ENCODE measurements around the gene C10orf62. TPM values are rescaled to one million over a fixed set of nuclear protein-coding genes. Genes with fewer than 3 reads are reported as not detected.
"Not testable (repeated sequence)": the region's sequence is repeated elsewhere in the genome, so short reads cannot be mapped to it uniquely, and the experiment has no call there.

Gene C10orf62
- total and polyA plus RNA-seq, 7 experiments from 2014 or later: not detected

DNA sequence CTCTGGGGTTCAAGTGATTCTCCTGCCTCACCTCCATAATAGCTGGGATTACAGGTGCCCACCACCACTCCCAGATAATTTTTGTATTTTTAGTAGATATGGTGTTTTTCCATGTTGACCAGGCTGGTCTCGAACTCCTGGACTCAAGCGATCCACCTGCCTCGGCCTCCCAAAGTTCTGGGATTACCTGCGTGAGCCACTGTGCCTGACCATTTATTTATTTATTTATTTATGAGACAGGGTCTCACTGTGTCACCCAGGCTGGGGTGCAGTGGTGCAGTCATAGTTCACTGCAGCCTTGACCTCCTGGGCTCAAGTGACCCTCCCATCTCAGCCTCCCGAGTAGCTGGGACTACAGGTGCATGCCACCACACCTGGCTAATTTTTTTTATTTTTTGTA lies 35.2 kb upstream of the C10orf62 start:
- not testable (repeated sequence) for H3K4me1 Mint-ChIP-seq; H3K4me3 Mint-ChIP-seq; H3K27ac Mint-ChIP-seq; H3K4me3 ChIP-seq (ENCODE audit: low read length); H3K9me3 Mint-ChIP-seq; H3K9me3 ChIP-seq (ENCODE audit: control insufficient read depth in 2 of 3, low read length in 3 of 3); H3K36me3 Mint-ChIP-seq; H3K4me1 ChIP-seq (ENCODE audit: control insufficient read depth in 2 of 2, insufficient read depth in 2 of 2, low read length in 2 of 2); H3K27me3 Mint-ChIP-seq; ATAC-seq; H3K27me3 ChIP-seq (ENCODE audit: control insufficient read depth in 2 of 2, insufficient read depth in 2 of 2, low read length in 2 of 2); H3K27ac ChIP-seq (ENCODE audit: low read depth, low read length); H3K36me3 ChIP-seq (ENCODE audit: control insufficient read depth in 2 of 3, insufficient read depth in 3 of 3, low read length in 3 of 3); DNase-seq
- CTCF ChIA-PET: interaction anchor here (0.7 to 6.9 kb wide), 13 partner anchors 16 to 151 kb away, joined by 3 to 64 read pairs (median 4); no protein-coding TSS in a partner anchor
- intact Hi-C loops (cut with micrococcal nuclease): loop anchor here in 1 of 2 donors (5.0 kb wide), 2 partner anchors 57 to 107 kb away; partner anchors contain the start of genes EXOSC1, MMS19, UBTD1 and ZDHHC16
- POLR2A ChIA-PET: interaction anchor here (1.3 kb wide), 1 partner anchor 63 kb away, joined by 3 read pairs; no protein-coding TSS in a partner anchor

DNA sequence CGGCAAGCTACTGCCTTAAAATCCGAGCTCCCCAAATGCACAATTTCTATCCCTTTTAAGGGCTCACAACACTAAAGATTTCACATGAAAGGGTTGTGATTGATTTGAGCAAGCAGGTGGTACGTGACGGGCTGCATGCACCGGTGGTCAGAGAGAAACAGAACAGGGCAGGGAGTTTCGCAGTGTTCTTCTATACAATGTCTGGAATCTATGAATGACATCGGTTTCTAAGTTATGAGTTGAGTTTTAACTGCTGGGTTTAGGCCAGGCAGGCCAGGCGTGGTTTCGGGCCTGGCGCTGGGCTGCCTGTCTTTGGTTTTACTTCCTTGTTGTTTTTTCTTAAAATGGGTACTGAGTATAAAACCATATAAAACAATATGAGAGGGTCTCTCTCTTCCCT lies 34.0 kb upstream of the C10orf62 start:
- intact Hi-C loops (cut with micrococcal nuclease); H3K4me3 ChIP-seq (ENCODE audit: low read length); H3K4me1 Mint-ChIP-seq; H3K9me3 ChIP-seq (ENCODE audit: control insufficient read depth in 2 of 3, low read length in 3 of 3); DNase-seq; H3K4me1 ChIP-seq (ENCODE audit: control insufficient read depth in 2 of 2, insufficient read depth in 2 of 2, low read length in 2 of 2); ATAC-seq; H3K36me3 Mint-ChIP-seq; H3K36me3 ChIP-seq (ENCODE audit: control insufficient read depth in 2 of 3, insufficient read depth in 3 of 3, low read length in 3 of 3); POLR2A ChIA-PET; H3K27ac Mint-ChIP-seq; H3K4me3 Mint-ChIP-seq; H3K27me3 ChIP-seq (ENCODE audit: control insufficient read depth in 2 of 2, insufficient read depth in 2 of 2, low read length in 2 of 2); H3K27me3 Mint-ChIP-seq; H3K27ac ChIP-seq (ENCODE audit: low read depth, low read length); H3K9me3 Mint-ChIP-seq: not testable (repeated sequence)
- CTCF ChIA-PET: interaction anchor here (6.9 kb wide), 1 partner anchor 91 kb away, joined by 64 read pairs; no protein-coding TSS in a partner anchor

DNA sequence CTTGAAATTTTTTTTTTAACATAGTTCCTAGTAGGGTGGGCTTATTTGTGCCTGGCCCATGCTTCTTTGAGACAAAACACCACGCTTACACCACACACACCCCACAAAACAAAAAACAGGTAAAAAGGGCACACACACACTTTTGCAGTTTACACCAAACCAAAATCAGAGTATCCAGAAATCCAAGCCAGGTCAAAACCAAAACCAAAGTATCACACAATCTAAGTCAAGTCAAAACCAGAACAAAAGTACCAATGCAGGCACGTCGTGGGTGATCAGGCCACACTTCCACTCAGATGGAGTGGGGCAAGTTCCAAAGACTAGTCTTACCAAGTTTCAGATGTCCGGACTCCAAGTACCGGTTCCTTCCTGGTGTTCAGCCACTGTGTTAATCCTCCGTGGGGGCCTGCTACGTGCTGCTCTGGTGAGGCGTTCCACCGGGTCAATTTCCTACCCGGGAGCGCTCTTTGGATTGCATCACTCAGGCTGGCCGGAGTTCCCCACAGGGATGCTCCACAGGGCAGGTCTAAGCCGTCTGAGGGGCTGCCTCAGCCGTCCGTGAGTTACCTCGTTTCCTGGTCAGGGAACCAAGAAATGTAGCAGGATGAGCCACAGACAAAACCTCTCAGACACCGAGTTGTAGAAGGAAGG lies 28.7 kb upstream of the C10orf62 start:
- H3K36me3 Mint-ChIP-seq; H3K27ac Mint-ChIP-seq; H3K36me3 ChIP-seq (ENCODE audit: control insufficient read depth in 2 of 3, insufficient read depth in 3 of 3, low read length in 3 of 3); DNase-seq; ATAC-seq; H3K27me3 ChIP-seq (ENCODE audit: control insufficient read depth in 2 of 2, insufficient read depth in 2 of 2, low read length in 2 of 2); intact Hi-C loops (cut with micrococcal nuclease); POLR2A ChIA-PET; H3K4me3 Mint-ChIP-seq; CTCF ChIA-PET; H3K9me3 Mint-ChIP-seq; H3K4me1 Mint-ChIP-seq; H3K4me3 ChIP-seq (ENCODE audit: low read length); H3K4me1 ChIP-seq (ENCODE audit: control insufficient read depth in 2 of 2, insufficient read depth in 2 of 2, low read length in 2 of 2); H3K27ac ChIP-seq (ENCODE audit: low read depth, low read length); H3K27me3 Mint-ChIP-seq; H3K9me3 ChIP-seq (ENCODE audit: control insufficient read depth in 2 of 3, low read length in 3 of 3): not testable (repeated sequence)

DNA sequence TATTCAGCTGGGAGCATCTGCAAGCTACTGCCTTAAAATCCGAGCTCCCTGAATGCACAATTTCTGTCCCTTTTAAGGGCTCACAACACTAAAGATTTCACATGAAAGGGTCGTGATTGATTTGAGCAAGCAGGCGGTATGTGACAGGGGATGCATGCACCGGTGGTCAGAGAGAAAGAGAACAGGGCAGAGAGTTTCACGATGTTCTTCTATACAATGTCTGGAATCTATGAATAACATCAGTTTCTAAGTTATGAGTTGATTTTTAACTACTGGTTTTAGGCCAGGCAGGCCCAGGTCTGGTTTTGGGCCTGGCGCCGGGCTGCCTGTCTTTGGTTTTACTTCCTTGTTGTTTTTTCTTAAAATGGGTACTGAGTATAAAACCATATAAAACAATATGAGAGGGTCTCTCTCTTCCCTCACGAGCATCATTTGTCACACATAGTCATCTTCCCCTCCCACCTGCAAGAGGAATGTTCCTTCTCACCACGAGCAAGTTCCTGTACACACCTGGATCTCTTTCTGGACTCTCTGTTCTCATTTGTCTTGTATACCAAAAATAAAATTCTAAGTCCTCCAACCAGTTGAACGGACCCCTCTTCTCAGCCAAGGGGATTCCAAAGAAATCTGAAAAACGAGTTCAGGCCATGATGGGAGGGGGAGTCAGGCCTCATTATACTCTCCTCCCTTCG lies 28.0 kb upstream of the C10orf62 start:
- ATAC-seq; H3K27ac ChIP-seq (ENCODE audit: low read depth, low read length); H3K27me3 ChIP-seq (ENCODE audit: control insufficient read depth in 2 of 2, insufficient read depth in 2 of 2, low read length in 2 of 2); H3K27me3 Mint-ChIP-seq; intact Hi-C loops (cut with micrococcal nuclease); H3K36me3 Mint-ChIP-seq; H3K4me3 ChIP-seq (ENCODE audit: low read length); CTCF ChIA-PET; H3K9me3 Mint-ChIP-seq; POLR2A ChIA-PET; H3K4me3 Mint-ChIP-seq; DNase-seq; H3K36me3 ChIP-seq (ENCODE audit: control insufficient read depth in 2 of 3, insufficient read depth in 3 of 3, low read length in 3 of 3); H3K4me1 Mint-ChIP-seq; H3K4me1 ChIP-seq (ENCODE audit: control insufficient read depth in 2 of 2, insufficient read depth in 2 of 2, low read length in 2 of 2); H3K9me3 ChIP-seq (ENCODE audit: control insufficient read depth in 2 of 3, low read length in 3 of 3): not testable (repeated sequence)
- peak overlapping the region in 1 of 9 donors; percentile 19 for H3K27ac Mint-ChIP-seq

DNA sequence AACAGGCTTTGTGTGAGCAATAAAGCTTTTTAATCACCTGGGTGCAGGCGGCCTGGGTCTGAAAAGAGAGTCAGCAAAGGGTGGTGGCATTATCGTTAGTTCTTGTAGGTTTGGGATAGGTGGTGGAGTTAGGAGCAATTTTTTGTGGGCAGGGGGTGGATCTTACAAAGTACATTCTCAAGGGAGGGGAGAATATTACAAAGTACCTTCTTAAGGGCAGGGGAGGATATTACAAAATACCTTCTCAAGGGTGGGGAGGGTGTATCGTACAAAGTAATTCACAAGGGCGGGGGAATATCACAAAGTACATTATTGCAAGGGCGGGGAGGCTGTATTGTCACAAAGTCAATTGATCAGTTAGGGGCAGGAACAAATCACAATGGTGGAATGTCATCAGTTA lies 27.2 kb upstream of the C10orf62 start:
- DNase-seq; H3K36me3 Mint-ChIP-seq; intact Hi-C loops (cut with micrococcal nuclease); H3K27me3 ChIP-seq (ENCODE audit: control insufficient read depth in 2 of 2, insufficient read depth in 2 of 2, low read length in 2 of 2); H3K27ac ChIP-seq (ENCODE audit: low read depth, low read length); ATAC-seq; H3K4me1 Mint-ChIP-seq; H3K9me3 ChIP-seq (ENCODE audit: control insufficient read depth in 2 of 3, low read length in 3 of 3); H3K27ac Mint-ChIP-seq; H3K4me1 ChIP-seq (ENCODE audit: control insufficient read depth in 2 of 2, insufficient read depth in 2 of 2, low read length in 2 of 2); H3K4me3 ChIP-seq (ENCODE audit: low read length); H3K9me3 Mint-ChIP-seq; H3K36me3 ChIP-seq (ENCODE audit: control insufficient read depth in 2 of 3, insufficient read depth in 3 of 3, low read length in 3 of 3); POLR2A ChIA-PET; CTCF ChIA-PET; H3K27me3 Mint-ChIP-seq; H3K4me3 Mint-ChIP-seq: not testable (repeated sequence)

DNA sequence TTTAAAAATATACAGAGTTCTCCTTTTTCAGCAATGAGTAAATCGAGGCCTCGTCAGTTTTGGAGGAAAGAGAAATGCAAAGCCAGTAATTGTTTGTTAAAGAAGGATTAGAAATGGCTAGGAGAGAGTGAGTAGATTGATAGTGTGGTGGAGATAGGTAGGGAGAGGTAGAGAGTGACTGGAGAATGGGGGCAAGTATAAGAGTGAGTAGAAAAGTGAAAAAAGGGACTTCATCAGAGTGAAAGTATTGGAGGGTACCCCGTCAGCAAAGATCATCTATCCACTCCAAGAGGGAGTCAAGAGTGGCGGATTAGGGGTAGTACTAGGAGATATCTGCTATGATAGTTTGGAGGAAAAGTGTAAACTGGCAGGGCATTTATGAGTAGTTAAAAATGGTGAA lies 26.2 kb upstream of the C10orf62 start:
- no peak overlapping the region for H3K27ac ChIP-seq (ENCODE audit: low read depth, low read length)
- H3K9me3 ChIP-seq (ENCODE audit: control insufficient read depth in 2 of 3, low read length in 3 of 3): no peaks in the 10 kb centered on the region
- ATAC-seq (no peak), DNase-seq (no peak)
- POLR2A ChIA-PET: no interaction called here
- H3K4me1 ChIP-seq (ENCODE audit: control insufficient read depth in 2 of 2, insufficient read depth in 2 of 2, low read length in 2 of 2): no peaks in the 10 kb centered on the region
- intact Hi-C loops (cut with micrococcal nuclease): no loop called here
- no peaks in the 10 kb centered on the region for H3K27me3 ChIP-seq (ENCODE audit: control insufficient read depth in 2 of 2, insufficient read depth in 2 of 2, low read length in 2 of 2)
- H3K4me3 Mint-ChIP-seq: no peak overlapping the region
- no peak overlapping the region for H3K27ac Mint-ChIP-seq
- H3K27me3 Mint-ChIP-seq: no peaks in the 10 kb centered on the region
- H3K4me1 Mint-ChIP-seq: peaks cover 0 to 2% (median 0%) of the 10 kb centered on the region in 7 donors
- no peaks in the 10 kb centered on the region for H3K9me3 Mint-ChIP-seq
- H3K36me3 Mint-ChIP-seq: no peaks in the 10 kb centered on the region
- H3K4me3 ChIP-seq (ENCODE audit: low read length): no peak overlapping the region
- H3K36me3 ChIP-seq (ENCODE audit: control insufficient read depth in 2 of 3, insufficient read depth in 3 of 3, low read length in 3 of 3): no peaks in the 10 kb centered on the region
- CTCF ChIA-PET: no interaction called here

DNA sequence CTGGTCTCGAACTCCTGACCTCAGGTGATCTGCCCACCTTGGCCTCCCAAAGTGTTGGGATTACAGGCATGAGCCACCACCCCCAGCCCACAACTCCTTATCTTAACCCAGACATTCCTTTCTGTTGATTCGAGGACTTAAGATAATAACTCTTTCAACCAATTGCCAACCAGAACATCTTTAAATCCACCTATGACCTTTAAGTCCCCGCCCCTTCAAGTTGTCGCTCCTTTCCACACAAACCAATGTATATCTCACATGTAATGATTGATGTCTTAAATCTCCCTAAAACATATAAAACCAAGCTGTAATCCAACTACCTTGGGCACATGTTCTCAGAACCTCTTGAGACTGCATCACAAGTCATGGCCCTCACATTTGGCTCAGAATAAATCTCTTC lies 24.7 kb upstream of the C10orf62 start:
- Histone ChIP-seq H3K27ac (ENCODE audit: low read depth, low read length) (no peak overlapping the region), H3K4me1 (ENCODE audit: control insufficient read depth in 2 of 2, insufficient read depth in 2 of 2, low read length in 2 of 2) (no peaks in the 10 kb centered on the region), H3K4me3 (ENCODE audit: low read length) (no peak overlapping the region), H3K36me3 (ENCODE audit: control insufficient read depth in 2 of 3, insufficient read depth in 3 of 3, low read length in 3 of 3) (no peaks in the 10 kb centered on the region), H3K9me3 (ENCODE audit: control insufficient read depth in 2 of 3, low read length in 3 of 3) (no peaks in the 10 kb centered on the region), H3K27me3 (ENCODE audit: control insufficient read depth in 2 of 2, insufficient read depth in 2 of 2, low read length in 2 of 2) (no peaks in the 10 kb centered on the region)
- ATAC-seq (no peak), DNase-seq (no peak)
- ChIA-PET CTCF (no interaction called here), POLR2A (interaction anchor here (0.6 kb wide), 1 partner anchor 10 kb away, joined by 3 read pairs; no protein-coding TSS in a partner anchor)
- Mint-ChIP-seq H3K4me1 (peaks cover 0 to 2% (median 0%) of the 10 kb centered on the region in 7 donors), H3K27ac (peak overlapping the region in 1 of 9 donors; percentile 15), H3K9me3 (no peaks in the 10 kb centered on the region), H3K4me3 (no peak overlapping the region), H3K27me3 (no peaks in the 10 kb centered on the region), H3K36me3 (peaks cover 0 to 5% (median 0%) of the 10 kb centered on the region in 5 donors)
- intact Hi-C loops (cut with micrococcal nuclease): no loop called here
